ENCODE data around the gene SLN.

Gene SLN

GRCh38 chr11:107682171-107682570 lies 29.7 kb downstream of the SLN start:
- DNase-seq, result no peak

DNA sequence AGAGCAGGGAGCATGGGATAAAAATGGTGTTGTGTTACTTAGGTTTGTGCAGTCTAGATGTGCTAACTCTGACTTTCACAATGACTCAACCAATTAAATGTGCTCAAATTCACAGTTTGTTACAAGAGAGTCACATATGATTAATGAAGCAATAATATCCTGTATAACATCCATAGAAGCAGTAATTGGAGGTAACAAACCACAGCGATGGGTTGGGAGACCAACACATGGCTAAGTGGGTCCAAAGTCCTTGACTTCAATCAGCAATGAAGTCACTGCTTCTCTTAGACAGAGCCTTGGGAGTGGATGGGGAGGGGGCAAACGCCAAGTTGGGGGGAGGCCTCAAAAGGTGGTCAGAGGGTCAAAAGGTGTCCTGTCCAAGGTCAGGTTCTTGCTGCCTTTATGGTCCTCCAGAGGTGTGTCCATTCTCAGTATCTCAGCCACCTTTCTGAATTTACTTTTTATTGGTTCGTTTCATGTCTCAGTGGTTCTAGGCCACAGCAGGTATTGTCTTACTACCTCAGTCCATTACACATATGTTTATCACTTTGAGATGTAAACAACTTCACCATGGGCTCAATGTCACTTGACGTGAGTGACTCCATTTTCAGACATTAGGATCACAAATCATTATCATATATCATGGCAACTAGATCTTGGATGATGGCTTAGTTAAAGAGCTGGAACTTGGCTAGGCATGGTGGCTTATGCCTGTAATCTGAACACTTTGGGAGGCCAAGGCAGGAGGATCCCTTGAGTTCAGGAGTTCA lies 32.4 kb downstream of the SLN start:
- DNase-seq, result no peak

DNA sequence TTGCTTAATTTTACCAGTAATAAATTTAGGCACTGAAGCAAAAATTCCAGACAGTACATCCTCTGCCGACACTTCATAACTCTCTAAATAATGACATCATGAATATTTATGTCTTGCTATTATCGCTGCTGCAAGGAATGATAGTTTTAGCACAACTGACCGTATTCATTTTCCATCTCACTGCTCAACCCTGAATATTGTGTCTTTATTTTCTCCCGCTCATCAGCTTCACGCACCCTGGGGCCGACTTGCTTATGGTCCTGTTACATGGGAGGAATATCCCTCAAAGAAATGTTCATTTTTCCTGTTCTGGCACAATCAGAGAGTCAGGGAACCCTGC lies 33.3 kb downstream of the SLN start:
- no peak for DNase-seq

- DNase-seq, result no peak
Observed at GRCh38 chr11:107677924-107678631, 33.8 kb downstream of the SLN start.

- DNase-seq, result no peak
Observed at GRCh38 chr11:107676336-107677057, 35.4 kb downstream of the SLN start.

DNA sequence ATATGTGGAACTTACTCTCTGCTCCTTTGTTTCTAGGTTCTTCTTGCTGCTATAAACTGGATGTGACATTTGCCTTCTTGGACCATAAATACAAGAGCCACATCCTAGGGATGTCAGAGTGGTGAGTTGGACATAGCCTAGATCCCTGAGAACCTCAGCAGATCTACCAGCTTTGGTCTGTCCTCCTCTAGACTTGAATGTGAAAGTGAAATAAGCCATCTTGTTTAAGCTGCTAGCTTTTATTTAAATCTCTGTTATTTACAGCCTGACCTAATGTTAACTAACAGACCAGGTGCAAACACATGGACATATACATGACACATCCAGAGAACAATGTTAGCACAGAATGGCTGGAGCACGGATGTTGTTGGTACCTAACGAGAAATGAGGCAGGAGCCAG lies 36.0 kb downstream of the SLN start:
- DNase-seq, result no peak

- DNase-seq, result no peak
Observed at GRCh38 chr11:107669893-107670601, 41.8 kb downstream of the SLN start.

- no peak for DNase-seq
Observed at GRCh38 chr11:107669191-107669740, 42.6 kb downstream of the SLN start.

GRCh38 chr11:107666911-107667613 lies 44.8 kb downstream of the SLN start:
- DNase-seq, result no peak

DNA sequence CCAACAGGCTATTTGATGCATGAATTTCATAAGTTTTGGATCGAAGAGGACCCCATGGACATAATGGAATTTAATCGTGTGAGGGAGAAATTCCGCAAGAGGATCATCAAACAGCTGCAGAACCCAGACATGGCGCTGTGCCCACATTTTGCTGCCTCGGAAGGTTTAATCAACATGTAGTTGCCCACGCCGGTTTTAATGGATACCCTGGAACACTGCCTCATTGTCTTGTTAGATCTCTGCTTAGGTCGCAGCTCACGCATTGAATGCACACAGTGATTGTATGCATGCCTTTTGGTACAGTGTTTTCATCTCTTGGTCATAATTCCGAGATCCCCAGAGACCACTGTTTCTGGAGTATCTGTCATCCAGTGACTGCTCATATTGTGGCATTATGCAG lies 46.8 kb downstream of the SLN start:
- no peak for DNase-seq

- no peak for DNase-seq
Observed at GRCh38 chr11:107661656-107662055, 50.2 kb downstream of the SLN start.

- DNase-seq, result no peak
Observed at GRCh38 chr11:107660066-107660465, 51.8 kb downstream of the SLN start.

- no peak for DNase-seq
Observed at GRCh38 chr11:107659310-107659709, 52.5 kb downstream of the SLN start.

Measured in activated CD4-positive, alpha-beta T cell treated with anti-CD3 and anti-CD28 coated beads, Interleukin-2, amount 50 U/mL, for 1 hour (primary cell).